Measurements from ENCODE around the gene ZNF784. TPM values are rescaled to one million over a fixed set of nuclear protein-coding genes. Genes with fewer than 3 reads are reported as not detected.

The ZNF784 gene
- total and polyA plus RNA-seq, 9 of the 15 experiments (the other 6 are each of a cell fraction or from before 2014, with no cell fraction given): 0.14 to 6.1 (median 2.1) TPM

DNA sequence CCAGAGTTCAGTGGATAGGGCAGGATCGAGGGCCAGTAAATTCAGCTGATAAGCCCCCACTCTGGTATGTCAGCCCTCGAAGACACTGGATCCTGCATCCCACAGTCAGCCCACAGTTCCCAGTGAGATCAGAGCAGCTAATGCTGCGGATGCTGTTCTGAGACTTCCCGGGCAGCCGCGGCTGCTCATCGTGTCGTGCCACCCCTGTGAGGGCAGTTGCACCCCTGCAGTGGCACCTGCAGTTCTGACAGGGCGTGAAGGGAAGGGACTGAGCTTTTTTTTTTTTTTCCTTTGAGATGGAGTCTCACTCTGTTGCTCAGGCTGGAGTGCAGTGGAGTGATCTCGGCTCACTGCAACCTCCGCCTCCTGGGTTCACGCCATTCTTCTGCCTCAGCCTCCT, 43.1 kb upstream of the ZNF784 start:
- Histone ChIP-seq H3K4me2 (ENCODE audit: insufficient read depth, low read length) (no peak overlapping the region), H3K36me3 (ENCODE audit: control insufficient read depth, insufficient read depth, low read length) (peaks cover 95% of the 10 kb centered on the region), H3K9ac (ENCODE audit: insufficient read depth in 1 of 2, low read depth in 2 of 2, low read length in 2 of 2) (0 out of 4 replicates have a peak overlapping the region, but pooled peaks of 1 of the 2 experiments have one; percentile 41), H3K9me3 (replicated peaks; ENCODE audit: control insufficient read depth, insufficient read depth, low read depth, low read length) (no peaks in the 10 kb centered on the region), H3K4me1 (replicated peaks in 1 of 2; ENCODE audit: control insufficient read depth in 2 of 2, insufficient read depth in 2 of 2, low read length in 2 of 2) (peaks cover 10 to 28% of the 10 kb centered on the region in 2 experiments; a peak in 4 of 5 replicates), H3K9me1 (ENCODE audit: control insufficient read depth, insufficient read depth, low read length) (peaks cover 9% of the 10 kb centered on the region), H4K20me1 (replicated peaks; ENCODE audit: control insufficient read depth, insufficient read depth, low read length) (peaks cover 61% of the 10 kb centered on the region), H3K27me3 (ENCODE audit: control insufficient read depth in 2 of 2, insufficient read depth in 2 of 2, low read length in 2 of 2) (no peaks in the 10 kb centered on the region), H2AFZ (ENCODE audit: low read depth, low read length) (no peak overlapping the region), H3K4me3 (no peak overlapping the region), H3K79me2 (ENCODE audit: control insufficient read depth, insufficient read depth, low read length) (peaks cover 85% of the 10 kb centered on the region), H3K27ac (ENCODE audit: extremely low read depth, low read depth, low read length) (no peak overlapping the region)
- in situ Hi-C loops (cut with MboI) (no loop called here), intact Hi-C loops (cut with micrococcal nuclease) (no loop called here)
- ATAC-seq: no peak
- FAIRE-seq: no peak
- ChIA-PET CTCF (ENCODE audit: low intra/inter-chr PET ratio) (no interaction called here), POLR2A (interaction anchor here (3.1 to 3.3 kb wide), 2 partner anchors 10 to 13 kb away, joined by 11 to 21 read pairs; partner anchors contain the start of gene U2AF2)
- no TSS peak for BruUV-seq (replicated peaks)
- DNase-seq (ENCODE audit: extremely low read depth in 1 of 4, low spot score in 3 of 4): no peak
- WGBS (ENCODE audit: insufficient coverage, low coverage, missing lambda C conversion rate): 97% methylated on average over 9 of the region's 12 CpGs
- no peak for TF ChIP-seq KLF1 (tag; IDR thresholded peaks at IDR 0.05)
- no peak for TF ChIP-seq LEF1 (IDR thresholded peaks at IDR 0.05)
- TF ChIP-seq ARID4B (CRISPR knock-in tag; IDR thresholded peaks at IDR 0.05): no peak
- TF ChIP-seq RBM22 (IDR thresholded peaks at IDR 0.05; ENCODE audit: low read depth, low read length, poor library complexity, severe bottlenecking): peak; percentile 45
- no peak for TF ChIP-seq MTA2 (IDR thresholded peaks at IDR 0.05; ENCODE audit: low read depth)
- TF ChIP-seq ZNF134 (CRISPR knock-in tag; conservative IDR thresholded peaks at IDR 0.05): no peak
- TF ChIP-seq ZBTB2 (IDR thresholded peaks at IDR 0.05): no peak
- 0 out of 2 replicates have a peak, but pooled peaks have one; percentile 33 for TF ChIP-seq SUPT5H (IDR thresholded peaks at IDR 0.05)
- peak; percentile 40 for TF ChIP-seq POLR2G (IDR thresholded peaks at IDR 0.05; ENCODE audit: low read depth, low read length)
- TF ChIP-seq ESRRA (IDR thresholded peaks at IDR 0.05; ENCODE audit: borderline replicate concordance, low read depth): no peak
- TF ChIP-seq TRIM24 (IDR thresholded peaks at IDR 0.05): no peak
- TF ChIP-seq SRSF1 (IDR thresholded peaks at IDR 0.05; ENCODE audit: low read depth, low read length): no peak
- no peak for TF ChIP-seq ZNF316 (IDR thresholded peaks at IDR 0.05)
- TF ChIP-seq FOXA3 (CRISPR knock-in tag; conservative IDR thresholded peaks at IDR 0.05 in 1 of 2, IDR thresholded peaks at IDR 0.05 in 1 of 2): no peak
- no peak for TF ChIP-seq ATF3 (IDR thresholded peaks at IDR 0.05)
- no peak for TF ChIP-seq ATF3 (CRISPR knock-in tag; conservative IDR thresholded peaks at IDR 0.05)
- TF ChIP-seq NBN (IDR thresholded peaks at IDR 0.05; ENCODE audit: low read depth): no peak
- TF ChIP-seq BCL6 (CRISPR knock-in tag; IDR thresholded peaks at IDR 0.05): no peak
- TF ChIP-seq RBFOX2 (IDR thresholded peaks at IDR 0.05; ENCODE audit: low read depth, low read length): peak; percentile 50

All from K562 (cell line).